NCI-H2107 treated with DMSO at 0.1 percent for 48 hours (cell line): ENCODE results near the gene RAB30.
"Not testable (repeated sequence)": the region's sequence is repeated elsewhere in the genome, so short reads cannot be mapped to it uniquely, and the experiment has no call there.

ENCODE experiments used
- DNase-seq: peaks from one replicate; lab custom pipeline; 2025; ENCODE audit not compliant: unreplicated experiment; lab: John Stamatoyannopoulos, UW

RAB30 gene

GRCh38 chr11:83011333-83012167 is 60.1 kb downstream of the RAB30 start:
- DNase-seq, result no peak

GRCh38 chr11:83009999-83010398 is 61.7 kb downstream of the RAB30 start:
- DNase-seq, result no peak

GRCh38 chr11:83009136-83009535 is 62.6 kb downstream of the RAB30 start:
- DNase-seq, result not testable (repeated sequence)

- no peak for DNase-seq
Measured at GRCh38 chr11:83008581-83008923, 63.1 kb downstream of the RAB30 start.

GRCh38 chr11:83007909-83008580 is 63.7 kb downstream of the RAB30 start:
- DNase-seq, result peak; percentile 11

- peak; percentile 11 for DNase-seq
Measured at GRCh38 chr11:83007477-83007876, 64.2 kb downstream of the RAB30 start.

- no peak for DNase-seq
Measured at GRCh38 chr11:83006877-83007330, 64.8 kb downstream of the RAB30 start.

- DNase-seq, result no peak
Measured at GRCh38 chr11:83004746-83005556, 66.7 kb downstream of the RAB30 start.

- no peak for DNase-seq
Measured at GRCh38 chr11:83002522-83002921, 69.2 kb downstream of the RAB30 start.

- DNase-seq, result no peak
Measured at GRCh38 chr11:83002053-83002452, 69.6 kb downstream of the RAB30 start.

- no peak for DNase-seq
Measured at GRCh38 chr11:83000381-83000780, 71.3 kb downstream of the RAB30 start.

- DNase-seq, result no peak
Measured at GRCh38 chr11:82999232-82999631, 72.5 kb downstream of the RAB30 start.

GRCh38 chr11:82998697-82999096 is 73.0 kb downstream of the RAB30 start:
- DNase-seq, result no peak

- no peak for DNase-seq
Measured at GRCh38 chr11:82996966-82997606, 74.6 kb downstream of the RAB30 start.

GRCh38 chr11:82995754-82996398 is 75.8 kb downstream of the RAB30 start:
- DNase-seq, result no peak

GRCh38 chr11:82995235-82995634 is 76.5 kb downstream of the RAB30 start:
- DNase-seq, result no peak

- no peak for DNase-seq
Measured at GRCh38 chr11:82994604-82995230, 77.0 kb downstream of the RAB30 start.

- DNase-seq, result no peak
Measured at GRCh38 chr11:82992223-82992622, 79.5 kb downstream of the RAB30 start.

GRCh38 chr11:82989628-82990404 is 81.9 kb downstream of the RAB30 start:
- peak; percentile 31 for DNase-seq
